GM19468 (cell line): ENCODE data around the gene RAET1G.
"Not testable (repeated sequence)": the region's sequence is repeated elsewhere in the genome, so short reads cannot be mapped to it uniquely, and the experiment has no call there.

Experiments used
- ATAC-seq: cut with Tn5 transposase; IDR thresholded peaks from one replicate; pipeline ENCODE4 v1.9.1; 2021; ENCODE audit warnings: mild to moderate bottlenecking, moderate library complexity, moderate number of reproducible peaks; ENCODE audit not compliant: unreplicated experiment; ENCODE audit errors: extremely low read depth

Gene RAET1G

DNA sequence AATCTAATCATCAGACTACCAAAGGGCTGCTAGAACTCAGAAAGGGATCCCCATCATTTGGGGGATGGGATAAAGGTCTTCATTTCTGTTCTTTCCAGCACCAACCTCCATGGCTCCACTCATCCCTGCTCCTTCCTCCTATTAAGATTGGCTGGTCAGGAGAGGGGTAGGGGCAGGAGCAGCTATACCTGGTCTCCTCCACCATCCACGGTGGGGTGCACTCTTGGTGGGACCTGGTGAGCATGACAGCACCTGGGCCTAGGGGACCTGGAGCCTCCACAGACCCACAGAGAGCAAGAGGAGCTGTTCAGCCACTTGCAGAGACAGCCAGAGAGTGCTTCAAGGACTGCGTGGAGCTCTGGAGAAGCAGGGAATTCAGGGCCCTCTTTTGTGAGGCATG is 12.7 kb upstream of the RAET1G start:
- ATAC-seq: no peak

GRCh38 chr6:149935246-149935645 is 12.3 kb upstream of the RAET1G start:
- no peak for ATAC-seq

DNA sequence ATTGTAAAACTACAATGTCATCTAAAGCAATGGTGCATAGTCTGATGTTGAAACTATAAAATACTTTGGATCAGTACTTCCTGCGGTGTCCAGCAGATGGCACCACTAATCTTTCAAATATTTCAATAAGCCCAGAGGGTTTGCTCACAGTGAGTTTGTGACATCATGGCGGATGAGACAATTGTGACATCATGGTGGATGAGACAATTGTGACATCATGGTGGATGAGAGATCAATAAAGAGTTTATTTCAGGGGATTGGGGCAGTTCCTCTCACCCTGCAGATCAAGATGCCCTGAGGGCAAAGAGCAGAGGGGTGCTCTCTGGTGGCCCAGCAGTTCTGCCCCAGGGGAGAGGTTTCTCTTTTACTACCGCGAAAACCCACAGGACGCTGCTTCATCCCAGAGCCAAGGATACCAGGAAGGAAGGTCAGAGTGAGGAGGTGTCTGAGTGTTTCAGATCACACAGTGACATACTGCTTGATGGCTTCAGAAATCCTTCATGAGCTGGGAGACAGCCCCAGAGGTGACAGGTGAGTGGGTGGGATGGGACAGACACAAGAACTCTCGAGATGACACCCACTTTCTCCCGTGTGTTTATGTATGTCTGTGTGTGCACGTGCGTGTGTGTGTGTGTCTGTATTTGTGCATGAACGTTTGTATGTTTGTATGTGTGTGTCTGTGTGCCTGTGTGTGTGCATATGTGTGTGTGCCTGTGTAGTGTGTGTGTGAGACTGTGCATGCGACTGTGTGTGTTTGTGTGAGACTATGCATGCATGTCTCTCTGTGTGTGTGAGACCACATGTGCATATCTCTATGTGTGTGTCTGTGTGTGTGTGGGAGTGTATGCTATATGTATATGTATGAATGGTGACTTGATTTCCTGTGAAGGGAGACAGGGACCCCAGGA is 11.6 kb upstream of the RAET1G start:
- ATAC-seq: no peak

- ATAC-seq: no peak
Measured at GRCh38 chr6:149933461-149933860, 10.5 kb upstream of the RAET1G start.

GRCh38 chr6:149933036-149933435 is 10.1 kb upstream of the RAET1G start:
- no peak for ATAC-seq

DNA sequence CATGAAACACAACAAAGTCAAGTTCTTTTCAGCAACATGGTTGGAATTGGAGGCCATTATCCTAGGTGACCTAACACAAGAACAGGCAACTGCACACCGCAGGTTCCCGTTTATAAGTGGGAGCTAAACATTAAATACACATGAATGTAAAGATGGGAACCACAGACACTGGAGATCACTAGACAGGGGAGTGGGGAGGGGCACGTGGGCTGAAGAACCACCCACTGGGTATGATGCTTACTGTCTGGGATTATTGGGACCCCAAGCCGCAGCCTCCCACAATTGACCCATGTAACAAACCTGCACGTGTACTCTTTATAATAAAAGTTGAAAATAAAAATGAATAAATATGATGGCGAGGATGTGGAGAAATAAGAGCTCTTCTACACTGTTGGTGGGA is 8.6 kb upstream of the RAET1G start:
- ATAC-seq: no peak

GRCh38 chr6:149929422-149929821 is 6.5 kb upstream of the RAET1G start:
- no peak for ATAC-seq

GRCh38 chr6:149927025-149927424 is 4.1 kb upstream of the RAET1G start:
- not testable (repeated sequence) for ATAC-seq

DNA sequence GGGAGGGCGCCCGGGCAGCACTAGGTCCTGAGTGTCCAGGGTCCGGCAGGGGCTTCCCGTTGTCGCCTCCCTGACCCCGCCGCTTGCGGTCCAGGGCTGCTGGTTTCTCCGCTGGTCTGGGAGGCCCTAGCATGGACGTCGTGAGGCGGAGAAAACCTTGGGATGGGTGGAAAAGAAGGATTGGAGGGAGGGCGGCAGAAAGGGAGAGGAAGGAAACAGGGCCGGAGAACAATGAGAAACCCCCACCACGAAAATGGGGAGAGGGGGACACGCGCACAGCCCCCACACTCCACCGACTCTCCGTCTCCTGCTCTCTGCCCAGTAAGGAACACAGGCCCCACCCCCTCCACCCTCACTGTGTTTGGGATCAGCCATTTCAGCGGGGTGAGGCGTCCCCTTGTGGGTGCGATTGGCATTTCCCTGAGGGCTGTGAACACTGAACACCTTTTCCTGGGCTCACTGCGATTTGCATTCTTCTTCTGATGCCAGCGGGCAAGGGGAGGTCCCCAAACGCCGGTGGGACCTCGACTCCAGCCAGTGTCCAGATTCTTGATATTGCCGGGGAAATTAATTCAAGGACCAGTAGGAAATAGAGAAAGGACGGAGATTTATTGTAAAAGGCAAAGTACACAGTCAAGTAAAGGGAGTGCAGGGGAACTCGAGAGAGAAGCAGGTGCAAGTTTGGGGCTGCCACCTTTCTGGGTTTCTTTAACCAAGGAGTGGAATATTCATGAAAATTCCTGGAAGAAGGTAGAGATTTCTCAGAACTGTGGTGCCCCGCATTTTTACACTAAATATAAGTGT is 3.3 kb upstream of the RAET1G start:
- no peak for ATAC-seq

- no peak for ATAC-seq
Measured at GRCh38 chr6:149925253-149925973, 2.5 kb upstream of the RAET1G start.

- ATAC-seq: no peak
Measured at GRCh38 chr6:149924933-149925252, 2.0 kb upstream of the RAET1G start.

GRCh38 chr6:149924206-149924932 is 1.4 kb upstream of the RAET1G start:
- ATAC-seq: no peak

- no peak for ATAC-seq
Measured at GRCh38 chr6:149923327-149923986, 536 bp upstream of the RAET1G start.

DNA sequence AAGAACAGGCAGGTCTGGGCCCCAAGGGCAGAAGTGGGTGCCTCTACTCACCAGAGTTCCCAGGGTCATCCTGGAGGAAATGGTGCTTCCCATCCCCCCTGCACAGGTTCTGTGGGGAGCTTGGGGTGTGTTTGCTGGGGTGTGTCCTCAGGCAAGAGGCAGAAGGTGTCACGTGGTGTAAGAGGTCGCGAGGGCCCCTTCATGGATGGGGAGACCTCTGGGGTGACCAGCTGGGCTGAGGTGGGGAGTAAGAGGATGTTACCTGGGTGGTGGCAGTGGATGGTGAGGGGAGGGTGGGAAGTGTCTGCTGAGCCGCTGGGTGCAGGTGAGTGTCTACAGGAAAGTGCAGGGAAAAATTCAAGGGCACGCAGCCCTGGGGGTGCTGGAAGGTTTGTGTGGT is 830 bp downstream of the RAET1G start:
- ATAC-seq: not testable (repeated sequence)

GRCh38 chr6:149921361-149921760 is 1.6 kb downstream of the RAET1G start:
- no peak for ATAC-seq

DNA sequence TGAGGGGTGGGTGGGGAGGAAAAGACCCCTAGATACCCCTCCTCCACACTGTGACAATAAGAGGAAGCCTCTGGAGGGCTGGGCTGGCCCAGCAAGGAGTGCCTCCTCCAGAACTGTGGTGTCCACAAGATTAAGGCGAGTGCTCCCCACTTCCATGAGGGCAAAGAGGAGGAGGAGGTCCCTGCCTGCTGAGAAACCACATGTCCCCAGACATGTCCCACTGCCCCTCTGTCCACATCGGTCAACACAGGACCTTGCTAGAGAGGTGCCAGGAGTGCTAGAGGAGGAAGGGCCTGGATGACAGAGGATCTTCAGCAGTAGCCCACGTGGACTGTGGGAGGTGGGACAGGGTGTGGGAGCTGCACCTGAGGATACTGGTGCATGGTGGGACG is 3.1 kb downstream of the RAET1G start:
- no peak for ATAC-seq

DNA sequence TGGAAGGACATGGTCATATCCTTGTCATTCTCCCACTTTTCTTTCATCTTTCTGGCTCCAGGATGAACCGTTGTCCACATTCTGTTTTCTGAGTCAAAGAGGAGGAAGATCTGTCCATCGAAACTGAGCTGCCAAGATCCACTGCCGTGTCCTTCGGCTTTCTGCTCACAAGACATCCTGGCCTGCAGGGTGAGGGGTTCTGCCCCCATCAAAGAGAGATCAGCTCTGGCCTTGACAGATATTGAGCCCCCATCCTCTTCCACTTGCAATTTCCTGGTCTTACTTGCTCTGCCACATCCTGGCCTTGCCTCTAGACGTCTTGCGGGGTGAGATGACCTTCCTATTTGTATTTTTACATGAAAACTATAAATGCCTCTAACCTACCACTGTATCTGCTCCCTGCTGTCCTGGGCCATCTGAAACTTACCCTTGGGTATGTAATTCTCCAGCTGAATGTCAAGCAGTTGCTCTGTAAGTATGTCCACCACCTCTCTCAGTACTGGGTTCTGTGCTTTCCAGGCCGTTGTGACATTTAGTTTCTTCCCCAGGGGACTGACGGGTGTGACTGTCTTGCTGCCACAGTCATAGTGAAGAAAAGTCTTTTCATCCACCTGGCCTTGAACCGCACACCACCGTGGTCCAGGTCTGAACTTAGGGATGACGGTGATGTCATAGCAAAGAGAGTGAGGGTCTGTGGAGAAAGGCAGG is 3.6 kb downstream of the RAET1G start:
- not testable (repeated sequence) for ATAC-seq

DNA sequence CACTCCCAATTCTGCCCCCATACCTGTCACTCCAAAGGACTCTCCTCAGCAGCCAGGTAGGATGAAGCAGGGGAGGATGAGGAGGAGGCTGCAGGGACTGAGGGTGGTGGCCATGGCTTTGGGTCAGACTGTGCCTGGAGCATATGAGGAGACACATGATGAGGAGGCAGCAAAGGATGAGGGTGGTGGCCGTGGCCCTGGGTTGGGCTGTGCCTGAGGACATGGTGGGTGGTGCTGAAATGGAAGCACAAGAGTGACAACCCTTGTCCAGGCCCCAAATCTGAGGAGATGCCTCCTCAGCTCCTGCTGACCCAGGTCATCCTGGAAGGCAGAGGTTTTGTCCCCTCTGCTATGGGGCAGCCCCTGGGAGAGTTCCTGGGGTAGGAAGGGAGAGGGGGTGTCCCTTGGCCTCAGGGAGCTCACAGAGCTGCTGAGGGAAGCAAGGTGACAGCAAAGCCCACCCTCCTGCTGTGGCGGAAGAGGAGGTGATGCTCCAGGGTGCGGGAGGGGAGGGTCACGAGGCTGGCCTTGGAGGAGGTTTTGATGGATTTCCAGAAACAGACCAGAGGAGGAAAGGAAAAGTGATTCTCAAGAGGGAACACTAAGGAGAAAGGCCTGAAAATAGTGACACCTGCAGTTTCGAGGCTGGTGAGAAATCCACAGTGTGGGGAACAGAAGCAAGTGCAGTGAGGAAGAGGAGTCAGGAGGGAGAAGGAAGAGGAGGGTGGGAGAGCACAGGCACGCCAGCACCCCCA is 4.6 kb downstream of the RAET1G start:
- ATAC-seq: no peak
